Measurements from ENCODE around the gene GPN2. TPM values are rescaled to one million over a fixed set of nuclear protein-coding genes. Genes with fewer than 3 reads are reported as not detected.
A peak's percentile ranks its signal among the peaks of the same experiment; 100 is the strongest.

The GPN2 gene
- total and polyA plus RNA-seq, 3 experiments from 2014 or later, result 18.8 to 69.9 (median 60.2) TPM

- no peaks in the 10 kb centered on the region for H3K27me3 Mint-ChIP-seq
- H3K36me3 Mint-ChIP-seq, result peaks cover 0 to 39% (median 0%) of the 10 kb centered on the region in 3 donors
- no peaks in the 10 kb centered on the region for H3K27me3 ChIP-seq (ENCODE audit: insufficient read depth, low read length, poor library complexity, severe bottlenecking)
- no peaks in the 10 kb centered on the region for H3K9me3 ChIP-seq (ENCODE audit: low read length)
- ChIA-PET POLR2A (interaction anchor here (0.6 to 1.8 kb wide), 2 partner anchors 7 to 44 kb away, joined by 5 to 6 read pairs; no protein-coding TSS in a partner anchor), CTCF (interaction anchor here (0.9 to 3.3 kb wide), 8 partner anchors 9 to 257 kb away, joined by 3 to 15 read pairs (median 5); no protein-coding TSS in a partner anchor)
- no peaks in the 10 kb centered on the region for H3K9me3 Mint-ChIP-seq
- H3K36me3 ChIP-seq (ENCODE audit: insufficient read depth, low read length), result peaks cover 7% of the 10 kb centered on the region
- H3K27ac ChIP-seq (ENCODE audit: low read depth, low read length), result no peak overlapping the region
- H3K4me1 Mint-ChIP-seq, result peaks cover 6 to 19% (median 17%) of the 10 kb centered on the region in 3 donors
- no peak for DNase-seq
- peaks cover 8% of the 10 kb centered on the region for H3K4me1 ChIP-seq (ENCODE audit: insufficient read depth, low read length)
- H3K4me3 ChIP-seq (ENCODE audit: low read length), result no peak overlapping the region
- no peak overlapping the region for H3K27ac Mint-ChIP-seq
- no peak overlapping the region for H3K4me3 Mint-ChIP-seq
Observed at GRCh38 chr1:26858891-26859640, 31.0 kb downstream of the GPN2 start.

- H3K27ac ChIP-seq (ENCODE audit: low read depth, low read length), result no peak overlapping the region
- H3K27me3 ChIP-seq (ENCODE audit: insufficient read depth, low read length, poor library complexity, severe bottlenecking), result no peaks in the 10 kb centered on the region
- ChIA-PET CTCF (interaction anchor here (0.8 to 3.3 kb wide), 6 partner anchors 8 to 256 kb away, joined by 3 to 15 read pairs (median 5); no protein-coding TSS in a partner anchor), POLR2A (interaction anchor here (1.8 kb wide), 1 partner anchor 8 kb away, joined by 5 read pairs; no protein-coding TSS in a partner anchor)
- Mint-ChIP-seq H3K36me3 (peaks cover 0 to 47% (median under 1%) of the 10 kb centered on the region in 3 donors), H3K27me3 (no peaks in the 10 kb centered on the region), H3K4me3 (no peak overlapping the region), H3K27ac (no peak overlapping the region), H3K9me3 (no peaks in the 10 kb centered on the region), H3K4me1 (peaks cover 4 to 12% (median 9%) of the 10 kb centered on the region in 3 donors)
- no peak for DNase-seq
- no peaks in the 10 kb centered on the region for H3K9me3 ChIP-seq (ENCODE audit: low read length)
- H3K36me3 ChIP-seq (ENCODE audit: insufficient read depth, low read length), result peaks cover 16% of the 10 kb centered on the region
- no peak overlapping the region for H3K4me3 ChIP-seq (ENCODE audit: low read length)
- H3K4me1 ChIP-seq (ENCODE audit: insufficient read depth, low read length), result peaks cover 1% of the 10 kb centered on the region
Observed at GRCh38 chr1:26858160-26858559, 31.9 kb downstream of the GPN2 start.

- peaks cover 21% of the 10 kb centered on the region for H3K36me3 ChIP-seq (ENCODE audit: insufficient read depth, low read length)
- H3K4me3 Mint-ChIP-seq, result no peak overlapping the region
- H3K9me3 Mint-ChIP-seq, result no peaks in the 10 kb centered on the region
- no peak overlapping the region for H3K4me3 ChIP-seq (ENCODE audit: low read length)
- peaks cover 3 to 9% (median 6%) of the 10 kb centered on the region in 3 donors for H3K4me1 Mint-ChIP-seq
- H3K4me1 ChIP-seq (ENCODE audit: insufficient read depth, low read length), result no peaks in the 10 kb centered on the region
- H3K9me3 ChIP-seq (ENCODE audit: low read length), result no peaks in the 10 kb centered on the region
- peaks cover 0 to 53% (median 3%) of the 10 kb centered on the region in 3 donors for H3K36me3 Mint-ChIP-seq
- no peak overlapping the region for H3K27ac ChIP-seq (ENCODE audit: low read depth, low read length)
- CTCF ChIA-PET, result interaction anchor here (0.8 to 3.3 kb wide), 6 partner anchors 8 to 37 kb away, joined by 3 to 15 read pairs (median 4); no protein-coding TSS in a partner anchor
- no peaks in the 10 kb centered on the region for H3K27me3 ChIP-seq (ENCODE audit: insufficient read depth, low read length, poor library complexity, severe bottlenecking)
- POLR2A ChIA-PET, result interaction anchor here (1.8 kb wide), 1 partner anchor 9 kb away, joined by 5 read pairs; no protein-coding TSS in a partner anchor
- no peak for DNase-seq
- peaks cover 0 to 3% of the 10 kb centered on the region in 2 donors for H3K27me3 Mint-ChIP-seq
- peak overlapping the region in 1 of 8 donors; percentile 41 for H3K27ac Mint-ChIP-seq
Observed at GRCh38 chr1:26857473-26858060, 32.5 kb downstream of the GPN2 start.

GRCh38 chr1:26856604-26857469 is 33.2 kb downstream of the GPN2 start:
- no peaks in the 10 kb centered on the region for H3K4me1 ChIP-seq (ENCODE audit: insufficient read depth, low read length)
- H3K36me3 ChIP-seq (ENCODE audit: insufficient read depth, low read length), result peaks cover 26% of the 10 kb centered on the region
- Mint-ChIP-seq H3K27me3 (peaks cover 0 to 3% of the 10 kb centered on the region in 2 donors), H3K36me3 (peaks cover 1 to 60% (median 10%) of the 10 kb centered on the region in 3 donors), H3K27ac (peak overlapping the region in 3 of 8 donors; percentile 41 to 70 (median 43)), H3K4me3 (no peak overlapping the region), H3K9me3 (no peaks in the 10 kb centered on the region), H3K4me1 (peaks cover 0 to 4% (median 1%) of the 10 kb centered on the region in 3 donors)
- H3K4me3 ChIP-seq (ENCODE audit: low read length), result no peak overlapping the region
- no peaks in the 10 kb centered on the region for H3K9me3 ChIP-seq (ENCODE audit: low read length)
- H3K27me3 ChIP-seq (ENCODE audit: insufficient read depth, low read length, poor library complexity, severe bottlenecking), result no peaks in the 10 kb centered on the region
- ChIA-PET CTCF (interaction anchor here (1.4 to 3.6 kb wide), 6 partner anchors 8 to 30 kb away, joined by 3 to 15 read pairs (median 7); no protein-coding TSS in a partner anchor), POLR2A (interaction anchor here (1.8 kb wide), 1 partner anchor 9 kb away, joined by 5 read pairs; no protein-coding TSS in a partner anchor)
- DNase-seq, result no peak
- no peak overlapping the region for H3K27ac ChIP-seq (ENCODE audit: low read depth, low read length)

- Mint-ChIP-seq H3K27me3 (peaks cover 0 to 3% of the 10 kb centered on the region in 2 donors), H3K27ac (peak overlapping the region in 4 of 8 donors; percentile 23 to 63 (median 41)), H3K4me3 (no peak overlapping the region), H3K36me3 (peaks cover 4 to 67% (median 15%) of the 10 kb centered on the region in 3 donors), H3K9me3 (no peaks in the 10 kb centered on the region), H3K4me1 (peaks cover 0 to 4% (median 3%) of the 10 kb centered on the region in 3 donors)
- CTCF ChIA-PET, result interaction anchor here (0.9 to 3.6 kb wide), 5 partner anchors 9 to 23 kb away, joined by 3 to 15 read pairs (median 5); no protein-coding TSS in a partner anchor
- H3K9me3 ChIP-seq (ENCODE audit: low read length), result no peaks in the 10 kb centered on the region
- no peaks in the 10 kb centered on the region for H3K27me3 ChIP-seq (ENCODE audit: insufficient read depth, low read length, poor library complexity, severe bottlenecking)
- H3K4me3 ChIP-seq (ENCODE audit: low read length), result no peak overlapping the region
- no peak for DNase-seq
- H3K4me1 ChIP-seq (ENCODE audit: insufficient read depth, low read length), result no peaks in the 10 kb centered on the region
- POLR2A ChIA-PET, result no interaction called here
- H3K36me3 ChIP-seq (ENCODE audit: insufficient read depth, low read length), result peaks cover 32% of the 10 kb centered on the region
- no peak overlapping the region for H3K27ac ChIP-seq (ENCODE audit: low read depth, low read length)
Observed at GRCh38 chr1:26856181-26856580, 33.9 kb downstream of the GPN2 start.

- no peaks in the 10 kb centered on the region for H3K4me1 ChIP-seq (ENCODE audit: insufficient read depth, low read length)
- Mint-ChIP-seq H3K27me3 (peaks cover 0 to 3% of the 10 kb centered on the region in 2 donors), H3K4me3 (no peak overlapping the region), H3K4me1 (peaks cover 0 to 4% (median 3%) of the 10 kb centered on the region in 3 donors), H3K36me3 (peaks cover 4 to 72% (median 17%) of the 10 kb centered on the region in 3 donors), H3K27ac (peak overlapping the region in 2 of 8 donors; percentile 56 to 87), H3K9me3 (no peaks in the 10 kb centered on the region)
- POLR2A ChIA-PET, result interaction anchor here (1.0 kb wide), 1 partner anchor 10 kb away, joined by 3 read pairs; no protein-coding TSS in a partner anchor
- H3K27ac ChIP-seq (ENCODE audit: low read depth, low read length), result no peak overlapping the region
- DNase-seq, result no peak
- H3K9me3 ChIP-seq (ENCODE audit: low read length), result no peaks in the 10 kb centered on the region
- H3K27me3 ChIP-seq (ENCODE audit: insufficient read depth, low read length, poor library complexity, severe bottlenecking), result no peaks in the 10 kb centered on the region
- CTCF ChIA-PET, result interaction anchor here (0.9 to 3.6 kb wide), 6 partner anchors 9 to 253 kb away, joined by 3 to 15 read pairs (median 4); no protein-coding TSS in a partner anchor
- no peak overlapping the region for H3K4me3 ChIP-seq (ENCODE audit: low read length)
- peaks cover 38% of the 10 kb centered on the region for H3K36me3 ChIP-seq (ENCODE audit: insufficient read depth, low read length)
Observed at GRCh38 chr1:26855636-26856035, 34.4 kb downstream of the GPN2 start.

GRCh38 chr1:26854906-26855305 is 35.2 kb downstream of the GPN2 start:
- Mint-ChIP-seq H3K36me3 (peaks cover 4 to 80% (median 22%) of the 10 kb centered on the region in 3 donors), H3K4me3 (no peak overlapping the region), H3K9me3 (no peaks in the 10 kb centered on the region), H3K27ac (peak overlapping the region in 1 of 8 donors; percentile 32), H3K27me3 (peaks cover 0 to 3% of the 10 kb centered on the region in 2 donors), H3K4me1 (peaks cover 0 to 4% (median 3%) of the 10 kb centered on the region in 3 donors)
- Histone ChIP-seq H3K36me3 (ENCODE audit: insufficient read depth, low read length) (peaks cover 45% of the 10 kb centered on the region), H3K4me3 (ENCODE audit: low read length) (no peak overlapping the region), H3K27me3 (ENCODE audit: insufficient read depth, low read length, poor library complexity, severe bottlenecking) (no peaks in the 10 kb centered on the region), H3K9me3 (ENCODE audit: low read length) (no peaks in the 10 kb centered on the region), H3K27ac (ENCODE audit: low read depth, low read length) (no peak overlapping the region), H3K4me1 (ENCODE audit: insufficient read depth, low read length) (no peaks in the 10 kb centered on the region)
- no peak for DNase-seq
- CTCF ChIA-PET, result interaction anchor here (1.0 to 3.6 kb wide), 5 partner anchors 10 to 253 kb away, joined by 3 to 15 read pairs (median 5); no protein-coding TSS in a partner anchor
- POLR2A ChIA-PET, result interaction anchor here (1.0 kb wide), 1 partner anchor 11 kb away, joined by 3 read pairs; no protein-coding TSS in a partner anchor
